Measurements from ENCODE around the gene FRA10AC1. TPM values are rescaled to one million over a fixed set of nuclear protein-coding genes. Genes with fewer than 3 reads are reported as not detected.

The FRA10AC1 gene
- total and polyA plus RNA-seq, 2 of the 13 experiments (the other 11 are each of a cell fraction or from before 2014, with no cell fraction given), result 5.3 to 7.4 TPM

DNA sequence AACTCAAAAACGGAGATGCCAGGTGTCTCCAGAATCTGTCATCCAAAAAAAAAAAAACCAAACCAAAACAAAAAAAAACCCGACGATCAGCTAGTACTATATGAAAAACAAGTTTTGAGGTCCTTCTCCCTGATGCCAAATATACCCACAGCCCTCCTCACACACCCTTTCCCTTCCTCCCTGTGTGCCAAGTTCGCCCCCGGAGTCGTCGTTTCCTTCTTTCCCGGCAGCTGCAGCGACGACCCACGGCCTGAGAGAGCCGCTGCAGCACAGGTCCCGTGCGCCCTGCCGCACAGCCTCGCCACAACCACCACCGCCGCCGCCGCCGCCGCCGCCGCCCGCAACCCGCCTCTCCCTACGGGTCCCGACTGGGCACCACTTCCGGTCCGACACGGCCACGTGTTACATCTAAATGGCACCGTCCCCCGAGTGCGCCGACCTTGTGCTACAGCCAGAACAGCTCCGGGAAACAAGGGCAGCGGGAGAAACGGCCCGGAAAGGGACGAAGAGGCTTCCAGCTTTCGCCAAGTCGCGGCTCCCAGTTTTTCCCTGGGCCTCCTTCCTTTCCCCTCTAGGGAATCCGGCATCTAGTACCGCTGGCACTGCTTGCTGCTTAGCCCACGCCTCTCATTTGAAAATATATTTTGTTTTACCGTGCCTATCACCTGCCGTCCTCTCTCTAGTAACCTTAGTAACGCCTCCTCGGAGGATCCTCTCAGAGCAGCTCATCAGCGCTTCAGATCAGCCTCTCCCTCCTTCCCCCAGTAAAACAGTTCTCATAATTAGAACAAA lies at the start of gene FRA10AC1 (continued):
- TF ChIP-seq, protein P1, sequence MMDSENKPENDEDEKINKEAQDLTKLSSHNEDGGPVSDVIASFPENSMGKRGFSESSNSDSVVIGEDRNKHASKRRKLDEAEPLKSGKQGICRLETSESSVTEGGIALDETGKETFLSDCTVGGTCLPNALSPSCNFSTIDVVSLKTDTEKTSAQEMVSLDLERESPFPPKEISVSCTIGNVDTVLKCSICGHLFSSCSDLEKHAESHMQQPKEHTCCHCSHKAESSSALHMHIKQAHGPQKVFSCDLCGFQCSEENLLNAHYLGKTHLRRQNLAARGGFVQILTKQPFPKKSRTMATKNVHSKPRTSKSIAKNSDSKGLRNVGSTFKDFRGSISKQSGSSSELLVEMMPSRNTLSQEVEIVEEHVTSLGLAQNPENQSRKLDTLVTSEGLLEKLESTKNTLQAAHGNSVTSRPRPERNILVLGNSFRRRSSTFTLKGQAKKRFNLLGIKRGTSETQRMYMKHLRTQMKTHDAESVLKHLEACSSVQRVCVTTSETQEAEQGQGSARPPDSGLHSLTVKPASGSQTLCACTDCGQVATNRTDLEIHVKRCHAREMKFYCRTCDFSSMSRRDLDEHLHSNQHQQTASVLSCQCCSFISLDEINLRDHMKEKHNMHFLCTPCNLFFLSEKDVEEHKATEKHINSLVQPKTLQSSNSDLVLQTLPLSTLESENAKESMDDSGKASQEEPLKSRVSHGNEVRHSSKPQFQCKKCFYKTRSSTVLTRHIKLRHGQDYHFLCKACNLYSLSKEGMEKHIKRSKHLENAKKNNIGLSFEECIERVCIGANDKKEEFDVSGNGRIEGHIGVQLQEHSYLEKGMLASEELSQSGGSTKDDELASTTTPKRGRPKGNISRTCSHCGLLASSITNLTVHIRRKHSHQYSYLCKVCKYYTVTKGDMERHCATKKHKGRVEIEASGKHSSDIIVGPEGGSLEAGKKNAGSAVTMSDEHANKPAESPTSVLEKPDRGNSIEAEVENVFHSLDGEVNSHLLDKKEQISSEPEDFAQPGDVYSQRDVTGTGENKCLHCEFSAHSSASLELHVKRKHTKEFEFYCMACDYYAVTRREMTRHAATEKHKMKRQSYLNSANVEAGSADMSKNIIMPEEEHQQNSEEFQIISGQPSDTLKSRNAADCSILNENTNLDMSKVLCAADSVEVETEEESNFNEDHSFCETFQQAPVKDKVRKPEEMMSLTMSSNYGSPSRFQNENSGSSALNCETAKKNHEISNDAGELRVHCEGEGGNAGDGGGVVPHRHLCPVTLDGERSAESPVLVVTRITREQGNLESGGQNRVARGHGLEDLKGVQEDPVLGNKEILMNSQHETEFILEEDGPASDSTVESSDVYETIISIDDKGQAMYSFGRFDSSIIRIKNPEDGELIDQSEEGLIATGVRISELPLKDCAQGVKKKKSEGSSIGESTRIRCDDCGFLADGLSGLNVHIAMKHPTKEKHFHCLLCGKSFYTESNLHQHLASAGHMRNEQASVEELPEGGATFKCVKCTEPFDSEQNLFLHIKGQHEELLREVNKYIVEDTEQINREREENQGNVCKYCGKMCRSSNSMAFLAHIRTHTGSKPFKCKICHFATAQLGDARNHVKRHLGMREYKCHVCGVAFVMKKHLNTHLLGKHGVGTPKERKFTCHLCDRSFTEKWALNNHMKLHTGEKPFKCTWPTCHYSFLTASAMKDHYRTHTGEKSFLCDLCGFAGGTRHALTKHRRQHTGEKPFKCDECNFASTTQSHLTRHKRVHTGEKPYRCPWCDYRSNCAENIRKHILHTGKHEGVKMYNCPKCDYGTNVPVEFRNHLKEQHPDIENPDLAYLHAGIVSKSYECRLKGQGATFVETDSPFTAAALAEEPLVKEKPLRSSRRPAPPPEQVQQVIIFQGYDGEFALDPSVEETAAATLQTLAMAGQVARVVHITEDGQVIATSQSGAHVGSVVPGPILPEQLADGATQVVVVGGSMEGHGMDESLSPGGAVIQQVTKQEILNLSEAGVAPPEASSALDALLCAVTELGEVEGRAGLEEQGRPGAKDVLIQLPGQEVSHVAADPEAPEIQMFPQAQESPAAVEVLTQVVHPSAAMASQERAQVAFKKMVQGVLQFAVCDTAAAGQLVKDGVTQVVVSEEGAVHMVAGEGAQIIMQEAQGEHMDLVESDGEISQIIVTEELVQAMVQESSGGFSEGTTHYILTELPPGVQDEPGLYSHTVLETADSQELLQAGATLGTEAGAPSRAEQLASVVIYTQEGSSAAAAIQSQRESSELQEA (CRISPR knock-in tag; IDR thresholded peaks at IDR 0.05; ENCODE audit: not compliant biosample characterization), result peak; percentile 47
- TF ChIP-seq GLI4 (CRISPR knock-in tag; IDR thresholded peaks at IDR 0.05; ENCODE audit: borderline replicate concordance) (peak; percentile 77; the same call in 1 of the 2 replicates), ZNF496 (CRISPR knock-in tag; IDR thresholded peaks at IDR 0.05; ENCODE audit: insufficient replicate concordance) (no peak), NFKB2 (CRISPR knock-in tag; IDR thresholded peaks at IDR 0.05; ENCODE audit: borderline replicate concordance) (peak; percentile 87; the same call in 1 of the 2 replicates), JARID2 (CRISPR knock-in tag; IDR thresholded peaks at IDR 0.05; ENCODE audit: insufficient replicate concordance) (peak; percentile 62), HOXD1 (CRISPR knock-in tag; IDR thresholded peaks at IDR 0.05) (peak; percentile 64; the same call in 1 of the 2 replicates), ZMYM2 (CRISPR knock-in tag; IDR thresholded peaks at IDR 0.05) (no peak), ZNF563 (CRISPR knock-in tag; IDR thresholded peaks at IDR 0.05) (peak; percentile 69), ZNF552 (CRISPR knock-in tag; IDR thresholded peaks at IDR 0.05; ENCODE audit: borderline replicate concordance) (peak; percentile 74; the same call in 1 of the 2 replicates), CHD2 (IDR thresholded peaks at IDR 0.05; ENCODE audit: low read depth, low read length) (0 out of 2 replicates have a peak, but pooled peaks have one; percentile 9), U2AF1 (optimal IDR thresholded peaks at IDR 0.05; ENCODE audit: low read depth, low read length) (peak; percentile 99), SMAD9 (CRISPR knock-in tag; IDR thresholded peaks at IDR 0.05) (no peak)
- TF ChIP-seq, protein P2, sequence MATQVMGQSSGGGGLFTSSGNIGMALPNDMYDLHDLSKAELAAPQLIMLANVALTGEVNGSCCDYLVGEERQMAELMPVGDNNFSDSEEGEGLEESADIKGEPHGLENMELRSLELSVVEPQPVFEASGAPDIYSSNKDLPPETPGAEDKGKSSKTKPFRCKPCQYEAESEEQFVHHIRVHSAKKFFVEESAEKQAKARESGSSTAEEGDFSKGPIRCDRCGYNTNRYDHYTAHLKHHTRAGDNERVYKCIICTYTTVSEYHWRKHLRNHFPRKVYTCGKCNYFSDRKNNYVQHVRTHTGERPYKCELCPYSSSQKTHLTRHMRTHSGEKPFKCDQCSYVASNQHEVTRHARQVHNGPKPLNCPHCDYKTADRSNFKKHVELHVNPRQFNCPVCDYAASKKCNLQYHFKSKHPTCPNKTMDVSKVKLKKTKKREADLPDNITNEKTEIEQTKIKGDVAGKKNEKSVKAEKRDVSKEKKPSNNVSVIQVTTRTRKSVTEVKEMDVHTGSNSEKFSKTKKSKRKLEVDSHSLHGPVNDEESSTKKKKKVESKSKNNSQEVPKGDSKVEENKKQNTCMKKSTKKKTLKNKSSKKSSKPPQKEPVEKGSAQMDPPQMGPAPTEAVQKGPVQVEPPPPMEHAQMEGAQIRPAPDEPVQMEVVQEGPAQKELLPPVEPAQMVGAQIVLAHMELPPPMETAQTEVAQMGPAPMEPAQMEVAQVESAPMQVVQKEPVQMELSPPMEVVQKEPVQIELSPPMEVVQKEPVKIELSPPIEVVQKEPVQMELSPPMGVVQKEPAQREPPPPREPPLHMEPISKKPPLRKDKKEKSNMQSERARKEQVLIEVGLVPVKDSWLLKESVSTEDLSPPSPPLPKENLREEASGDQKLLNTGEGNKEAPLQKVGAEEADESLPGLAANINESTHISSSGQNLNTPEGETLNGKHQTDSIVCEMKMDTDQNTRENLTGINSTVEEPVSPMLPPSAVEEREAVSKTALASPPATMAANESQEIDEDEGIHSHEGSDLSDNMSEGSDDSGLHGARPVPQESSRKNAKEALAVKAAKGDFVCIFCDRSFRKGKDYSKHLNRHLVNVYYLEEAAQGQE (IDR thresholded peaks at IDR 0.05; ENCODE audit: borderline replicate concordance in 1 of 2, low read depth in 1 of 2, low read length in 2 of 2), result peak in 1 of 2 experiments; percentile 72; a peak in 1 of 4 replicates
- TF ChIP-seq, protein P3, sequence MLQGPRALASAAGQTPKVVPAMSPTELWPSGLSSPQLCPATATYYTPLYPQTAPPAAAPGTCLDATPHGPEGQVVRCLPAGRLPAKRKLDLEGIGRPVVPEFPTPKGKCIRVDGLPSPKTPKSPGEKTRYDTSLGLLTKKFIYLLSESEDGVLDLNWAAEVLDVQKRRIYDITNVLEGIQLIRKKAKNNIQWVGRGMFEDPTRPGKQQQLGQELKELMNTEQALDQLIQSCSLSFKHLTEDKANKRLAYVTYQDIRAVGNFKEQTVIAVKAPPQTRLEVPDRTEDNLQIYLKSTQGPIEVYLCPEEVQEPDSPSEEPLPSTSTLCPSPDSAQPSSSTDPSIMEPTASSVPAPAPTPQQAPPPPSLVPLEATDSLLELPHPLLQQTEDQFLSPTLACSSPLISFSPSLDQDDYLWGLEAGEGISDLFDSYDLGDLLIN (CRISPR knock-in tag; IDR thresholded peaks at IDR 0.05; ENCODE audit: borderline replicate concordance), result 0 out of 2 replicates have a peak, but pooled peaks have one; percentile 62

Data from HepG2 (cell line).